AG09319 (cell line): ENCODE data around the gene MYEOV.

Experiments used
- DNase-seq: peaks from one replicate; pipeline ENCODE4 v3.0.0-alpha.2; 2010; ENCODE audit warnings: low read depth; ENCODE audit errors: extremely low read depth
- CTCF ChIP-seq: IDR thresholded peaks from 2 replicates; pipeline ENCODE4 v1.5.1; 2011; ENCODE audit warnings: low read depth, mild to moderate bottlenecking, inconsistent platforms, low read length, moderate library complexity

Gene MYEOV

GRCh38 chr11:69303427-69303826 lies 9.5 kb downstream of the MYEOV start:
- no peak for DNase-seq
- TF ChIP-seq CTCF: no peak

GRCh38 chr11:69304258-69304657 lies 10.3 kb downstream of the MYEOV start:
- no peak for DNase-seq
- no peak for TF ChIP-seq CTCF

GRCh38 chr11:69304686-69305085 lies 10.7 kb downstream of the MYEOV start:
- no peak for TF ChIP-seq CTCF
- no peak for DNase-seq

GRCh38 chr11:69305885-69306540 lies 12.1 kb downstream of the MYEOV start:
- DNase-seq: no peak
- no peak for TF ChIP-seq CTCF

GRCh38 chr11:69306821-69307220 lies 12.9 kb downstream of the MYEOV start:
- TF ChIP-seq CTCF: no peak
- DNase-seq: no peak

GRCh38 chr11:69307421-69307820 lies 13.5 kb downstream of the MYEOV start:
- TF ChIP-seq CTCF: no peak
- no peak for DNase-seq

GRCh38 chr11:69307871-69308431 lies 14.0 kb downstream of the MYEOV start:
- no peak for TF ChIP-seq CTCF
- no peak for DNase-seq
